ENCODE measurements around the gene PRPF8. TPM values are rescaled to one million over a fixed set of nuclear protein-coding genes. Genes with fewer than 3 reads are reported as not detected.

PRPF8 gene
- total and polyA plus RNA-seq, 2 of the 13 experiments (the other 11 are each of a cell fraction or from before 2014, with no cell fraction given) = 112 to 179 TPM

DNA sequence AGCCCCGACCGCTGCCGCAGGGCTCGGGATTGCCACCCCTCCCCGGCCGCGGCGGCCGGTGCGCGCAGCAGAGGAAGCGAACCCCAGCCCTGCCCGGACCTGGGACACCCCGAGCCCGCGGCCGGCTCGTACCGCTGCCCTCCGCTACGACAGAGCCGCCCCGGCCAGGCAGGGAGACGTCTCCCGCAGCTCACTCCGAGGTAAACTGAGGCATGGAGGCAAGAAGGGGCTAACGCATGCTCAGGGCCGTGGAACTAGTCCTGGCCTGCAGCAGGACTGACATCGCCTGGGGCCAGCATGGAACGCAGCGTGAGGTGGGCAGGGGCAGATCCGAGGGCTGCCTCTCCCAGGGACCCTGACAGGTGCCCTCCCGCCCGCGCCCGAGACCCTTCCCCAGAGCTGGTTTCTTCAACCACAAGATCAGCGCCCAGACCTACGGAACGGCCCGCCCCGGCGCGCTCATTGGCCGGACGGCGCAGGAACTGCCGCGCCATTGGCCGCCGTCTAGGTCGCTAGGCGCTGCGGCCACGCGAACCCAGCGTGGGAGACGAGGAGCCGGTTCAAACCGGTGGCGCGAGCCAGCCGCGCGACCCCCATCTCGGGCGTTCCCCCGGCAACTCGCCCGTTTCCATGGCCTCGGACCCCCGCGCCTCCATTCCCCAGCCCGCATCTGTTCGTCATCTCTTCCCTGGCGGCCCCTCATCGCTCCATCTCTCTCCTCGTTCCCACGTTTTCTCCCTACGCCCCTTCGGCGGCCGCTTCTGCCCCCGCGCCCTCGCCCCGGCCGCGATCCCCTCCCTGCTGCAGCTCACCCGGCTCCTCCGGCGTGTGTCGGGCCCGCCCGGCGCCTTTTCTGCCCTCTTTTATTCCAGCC, 56.4 kb downstream of the PRPF8 start, which contains the start of gene SLC43A2 (continued):
- TF ChIP-seq, protein P1, sequence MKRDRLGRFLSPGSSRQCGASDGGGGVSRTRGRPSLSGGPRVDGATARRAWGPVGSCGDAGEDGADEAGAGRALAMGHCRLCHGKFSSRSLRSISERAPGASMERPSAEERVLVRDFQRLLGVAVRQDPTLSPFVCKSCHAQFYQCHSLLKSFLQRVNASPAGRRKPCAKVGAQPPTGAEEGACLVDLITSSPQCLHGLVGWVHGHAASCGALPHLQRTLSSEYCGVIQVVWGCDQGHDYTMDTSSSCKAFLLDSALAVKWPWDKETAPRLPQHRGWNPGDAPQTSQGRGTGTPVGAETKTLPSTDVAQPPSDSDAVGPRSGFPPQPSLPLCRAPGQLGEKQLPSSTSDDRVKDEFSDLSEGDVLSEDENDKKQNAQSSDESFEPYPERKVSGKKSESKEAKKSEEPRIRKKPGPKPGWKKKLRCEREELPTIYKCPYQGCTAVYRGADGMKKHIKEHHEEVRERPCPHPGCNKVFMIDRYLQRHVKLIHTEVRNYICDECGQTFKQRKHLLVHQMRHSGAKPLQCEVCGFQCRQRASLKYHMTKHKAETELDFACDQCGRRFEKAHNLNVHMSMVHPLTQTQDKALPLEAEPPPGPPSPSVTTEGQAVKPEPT (CRISPR knock-in tag; IDR thresholded peaks at IDR 0.05; ENCODE audit: low read depth) = no peak
- TF ChIP-seq, protein P2, sequence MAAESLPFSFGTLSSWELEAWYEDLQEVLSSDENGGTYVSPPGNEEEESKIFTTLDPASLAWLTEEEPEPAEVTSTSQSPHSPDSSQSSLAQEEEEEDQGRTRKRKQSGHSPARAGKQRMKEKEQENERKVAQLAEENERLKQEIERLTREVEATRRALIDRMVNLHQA (CRISPR knock-in tag; IDR thresholded peaks at IDR 0.05) = no peak
- no peak for TF ChIP-seq HNF4G (IDR thresholded peaks at IDR 0.05; ENCODE audit: borderline replicate concordance, low read depth, low read length)
- TF ChIP-seq HNF4G (CRISPR knock-in tag; IDR thresholded peaks at IDR 0.05; ENCODE audit: borderline replicate concordance, low read depth) = no peak
- TF ChIP-seq ZNF138 (CRISPR knock-in tag; IDR thresholded peaks at IDR 0.05; ENCODE audit: low read depth) = 0 out of 2 replicates have a peak, but pooled peaks have one; percentile 54
- TF ChIP-seq, protein P3, sequence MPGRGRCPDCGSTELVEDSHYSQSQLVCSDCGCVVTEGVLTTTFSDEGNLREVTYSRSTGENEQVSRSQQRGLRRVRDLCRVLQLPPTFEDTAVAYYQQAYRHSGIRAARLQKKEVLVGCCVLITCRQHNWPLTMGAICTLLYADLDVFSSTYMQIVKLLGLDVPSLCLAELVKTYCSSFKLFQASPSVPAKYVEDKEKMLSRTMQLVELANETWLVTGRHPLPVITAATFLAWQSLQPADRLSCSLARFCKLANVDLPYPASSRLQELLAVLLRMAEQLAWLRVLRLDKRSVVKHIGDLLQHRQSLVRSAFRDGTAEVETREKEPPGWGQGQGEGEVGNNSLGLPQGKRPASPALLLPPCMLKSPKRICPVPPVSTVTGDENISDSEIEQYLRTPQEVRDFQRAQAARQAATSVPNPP (CRISPR knock-in tag; IDR thresholded peaks at IDR 0.05) = no peak
- peak; percentile 32; the same call in 1 of the 2 replicates for TF ChIP-seq GLI4 (CRISPR knock-in tag; IDR thresholded peaks at IDR 0.05; ENCODE audit: borderline replicate concordance)
- TF ChIP-seq ZFP62 (CRISPR knock-in tag; IDR thresholded peaks at IDR 0.05) = no peak
- no peak for TF ChIP-seq U2AF1 (optimal IDR thresholded peaks at IDR 0.05; ENCODE audit: low read depth, low read length)
- TF ChIP-seq TRIM24 (CRISPR knock-in tag; IDR thresholded peaks at IDR 0.05) = no peak
- no peak for TF ChIP-seq BORCS8-MEF2B (CRISPR knock-in tag; IDR thresholded peaks at IDR 0.05)
- TF ChIP-seq ZNF143 (CRISPR knock-in tag; IDR thresholded peaks at IDR 0.05) = no peak
- TF ChIP-seq, protein P4, sequence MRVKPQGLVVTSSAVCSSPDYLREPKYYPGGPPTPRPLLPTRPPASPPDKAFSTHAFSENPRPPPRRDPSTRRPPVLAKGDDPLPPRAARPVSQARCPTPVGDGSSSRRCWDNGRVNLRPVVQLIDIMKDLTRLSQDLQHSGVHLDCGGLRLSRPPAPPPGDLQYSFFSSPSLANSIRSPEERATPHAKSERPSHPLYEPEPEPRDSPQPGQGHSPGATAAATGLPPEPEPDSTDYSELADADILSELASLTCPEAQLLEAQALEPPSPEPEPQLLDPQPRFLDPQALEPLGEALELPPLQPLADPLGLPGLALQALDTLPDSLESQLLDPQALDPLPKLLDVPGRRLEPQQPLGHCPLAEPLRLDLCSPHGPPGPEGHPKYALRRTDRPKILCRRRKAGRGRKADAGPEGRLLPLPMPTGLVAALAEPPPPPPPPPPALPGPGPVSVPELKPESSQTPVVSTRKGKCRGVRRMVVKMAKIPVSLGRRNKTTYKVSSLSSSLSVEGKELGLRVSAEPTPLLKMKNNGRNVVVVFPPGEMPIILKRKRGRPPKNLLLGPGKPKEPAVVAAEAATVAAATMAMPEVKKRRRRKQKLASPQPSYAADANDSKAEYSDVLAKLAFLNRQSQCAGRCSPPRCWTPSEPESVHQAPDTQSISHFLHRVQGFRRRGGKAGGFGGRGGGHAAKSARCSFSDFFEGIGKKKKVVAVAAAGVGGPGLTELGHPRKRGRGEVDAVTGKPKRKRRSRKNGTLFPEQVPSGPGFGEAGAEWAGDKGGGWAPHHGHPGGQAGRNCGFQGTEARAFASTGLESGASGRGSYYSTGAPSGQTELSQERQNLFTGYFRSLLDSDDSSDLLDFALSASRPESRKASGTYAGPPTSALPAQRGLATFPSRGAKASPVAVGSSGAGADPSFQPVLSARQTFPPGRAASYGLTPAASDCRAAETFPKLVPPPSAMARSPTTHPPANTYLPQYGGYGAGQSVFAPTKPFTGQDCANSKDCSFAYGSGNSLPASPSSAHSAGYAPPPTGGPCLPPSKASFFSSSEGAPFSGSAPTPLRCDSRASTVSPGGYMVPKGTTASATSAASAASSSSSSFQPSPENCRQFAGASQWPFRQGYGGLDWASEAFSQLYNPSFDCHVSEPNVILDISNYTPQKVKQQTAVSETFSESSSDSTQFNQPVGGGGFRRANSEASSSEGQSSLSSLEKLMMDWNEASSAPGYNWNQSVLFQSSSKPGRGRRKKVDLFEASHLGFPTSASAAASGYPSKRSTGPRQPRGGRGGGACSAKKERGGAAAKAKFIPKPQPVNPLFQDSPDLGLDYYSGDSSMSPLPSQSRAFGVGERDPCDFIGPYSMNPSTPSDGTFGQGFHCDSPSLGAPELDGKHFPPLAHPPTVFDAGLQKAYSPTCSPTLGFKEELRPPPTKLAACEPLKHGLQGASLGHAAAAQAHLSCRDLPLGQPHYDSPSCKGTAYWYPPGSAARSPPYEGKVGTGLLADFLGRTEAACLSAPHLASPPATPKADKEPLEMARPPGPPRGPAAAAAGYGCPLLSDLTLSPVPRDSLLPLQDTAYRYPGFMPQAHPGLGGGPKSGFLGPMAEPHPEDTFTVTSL (CRISPR knock-in tag; IDR thresholded peaks at IDR 0.05; ENCODE audit: borderline replicate concordance) = no peak
- peak; percentile 83 for TF ChIP-seq NFYC (CRISPR knock-in tag; IDR thresholded peaks at IDR 0.05)
- TF ChIP-seq, protein P5, sequence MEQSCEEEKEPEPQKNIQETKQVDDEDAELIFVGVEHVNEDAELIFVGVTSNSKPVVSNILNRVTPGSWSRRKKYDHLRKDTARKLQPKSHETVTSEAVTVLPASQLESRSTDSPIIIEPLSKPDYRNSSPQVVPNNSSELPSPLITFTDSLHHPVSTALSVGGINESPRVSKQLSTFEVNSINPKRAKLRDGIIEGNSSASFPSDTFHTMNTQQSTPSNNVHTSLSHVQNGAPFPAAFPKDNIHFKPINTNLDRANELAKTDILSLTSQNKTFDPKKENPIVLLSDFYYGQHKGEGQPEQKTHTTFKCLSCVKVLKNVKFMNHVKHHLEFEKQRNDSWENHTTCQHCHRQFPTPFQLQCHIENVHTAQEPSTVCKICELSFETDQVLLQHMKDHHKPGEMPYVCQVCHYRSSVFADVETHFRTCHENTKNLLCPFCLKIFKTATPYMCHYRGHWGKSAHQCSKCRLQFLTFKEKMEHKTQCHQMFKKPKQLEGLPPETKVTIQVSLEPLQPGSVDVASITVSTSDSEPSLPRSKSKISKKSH (CRISPR knock-in tag; IDR thresholded peaks at IDR 0.05; ENCODE audit: borderline replicate concordance) = no peak; the same call in 1 of the 2 replicates
- TF ChIP-seq ZNF501 (CRISPR knock-in tag; IDR thresholded peaks at IDR 0.05) = peak; percentile 61; the same call in 1 of the 2 replicates
